GM23338 (cell line): ENCODE results near the gene TIMP3.

Source experiments
- CREB1 ChIP-seq: fragments of 250-450 bp; sonication (Bioruptor Pico); IDR thresholded peaks from 2 replicates; pipeline ENCODE4 v1.5.0; 2020; ENCODE audit warnings: low read depth, mild to moderate bottlenecking, moderate library complexity
- EZH2 ChIP-seq: fragments of 200-600 bp; sonication (generic); IDR thresholded peaks from one replicate; pipeline ENCODE4 v1.8.0; 2017; ENCODE audit warnings: antibody characterized with exemption, mild to moderate bottlenecking, low read depth; ENCODE audit not compliant: unreplicated experiment
- EZH2phosphoT487 ChIP-seq: fragments of 200-600 bp; sonication (generic); IDR thresholded peaks from one replicate; pipeline ENCODE4 v1.8.1; 2018; ENCODE audit warnings: antibody characterized with exemption; ENCODE audit not compliant: unreplicated experiment
- NANOG ChIP-seq: IDR thresholded peaks from 2 replicates; pipeline ENCODE4 v1.6.1; 2016; ENCODE audit warnings: antibody characterized with exemption, borderline replicate concordance
- TF ChIP-seq, protein P1 (sequence below), 2 experiments: fragments of 200-600 bp in 1 of 2; sonication (generic) in 1 of 2; conservative IDR thresholded peaks; 2 replicates each; pipeline versions ENCODE4 v1.5.1 to v1.6.1; 2016 to 2017; ENCODE audit warnings: antibody characterized with exemption in 2 of 2, low read depth in 2 of 2, mild to moderate bottlenecking in 2 of 2, moderate library complexity in 1 of 2

DNA sequence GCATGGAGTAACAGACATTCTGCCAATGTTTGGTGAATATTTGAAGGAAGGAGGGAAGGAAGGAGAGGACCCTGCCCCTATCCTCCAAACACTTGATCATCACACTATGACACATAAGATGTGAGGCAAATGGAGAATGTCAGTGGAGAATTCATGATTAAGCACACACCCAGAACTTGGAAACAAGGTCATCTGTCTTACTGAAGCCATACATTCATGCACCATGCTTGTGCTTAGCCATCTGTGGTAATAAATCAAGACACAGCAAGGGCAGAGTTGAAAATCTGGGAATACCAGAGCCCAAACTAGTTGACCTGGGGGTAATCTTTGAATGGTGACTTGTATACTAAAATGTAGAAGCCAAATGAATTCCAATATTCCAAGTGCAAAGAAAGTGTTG is 7.9 kb upstream of the TIMP3 start:
- TF ChIP-seq, protein P1, sequence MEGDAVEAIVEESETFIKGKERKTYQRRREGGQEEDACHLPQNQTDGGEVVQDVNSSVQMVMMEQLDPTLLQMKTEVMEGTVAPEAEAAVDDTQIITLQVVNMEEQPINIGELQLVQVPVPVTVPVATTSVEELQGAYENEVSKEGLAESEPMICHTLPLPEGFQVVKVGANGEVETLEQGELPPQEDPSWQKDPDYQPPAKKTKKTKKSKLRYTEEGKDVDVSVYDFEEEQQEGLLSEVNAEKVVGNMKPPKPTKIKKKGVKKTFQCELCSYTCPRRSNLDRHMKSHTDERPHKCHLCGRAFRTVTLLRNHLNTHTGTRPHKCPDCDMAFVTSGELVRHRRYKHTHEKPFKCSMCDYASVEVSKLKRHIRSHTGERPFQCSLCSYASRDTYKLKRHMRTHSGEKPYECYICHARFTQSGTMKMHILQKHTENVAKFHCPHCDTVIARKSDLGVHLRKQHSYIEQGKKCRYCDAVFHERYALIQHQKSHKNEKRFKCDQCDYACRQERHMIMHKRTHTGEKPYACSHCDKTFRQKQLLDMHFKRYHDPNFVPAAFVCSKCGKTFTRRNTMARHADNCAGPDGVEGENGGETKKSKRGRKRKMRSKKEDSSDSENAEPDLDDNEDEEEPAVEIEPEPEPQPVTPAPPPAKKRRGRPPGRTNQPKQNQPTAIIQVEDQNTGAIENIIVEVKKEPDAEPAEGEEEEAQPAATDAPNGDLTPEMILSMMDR (conservative IDR thresholded peaks at IDR 0.05; ENCODE audit: low read depth in 2 of 2) = no peak
- TF ChIP-seq EZH2 = no peak
- no peak for TF ChIP-seq EZH2phosphoT487
- no peak for TF ChIP-seq CREB1 (CRISPR knock-in tag)
- no peak for TF ChIP-seq NANOG
